Measurements from ENCODE around the gene PTPN18.

GRCh38 chr2:130358420-130359350 lies 2.8 kb downstream of the PTPN18 start:
- no peak for TF ChIP-seq CTCF (IDR thresholded peaks at IDR 0.05)
- TF ChIP-seq EZH2 (IDR thresholded peaks at IDR 0.05; ENCODE audit: borderline replicate concordance, insufficient read depth, low read depth, low read length, poor library complexity, severe bottlenecking) = no peak
